Measurements from ENCODE around the gene MSANTD1.
A peak's percentile ranks its signal among the peaks of the same experiment; 100 is the strongest.

MSANTD1 gene

DNA sequence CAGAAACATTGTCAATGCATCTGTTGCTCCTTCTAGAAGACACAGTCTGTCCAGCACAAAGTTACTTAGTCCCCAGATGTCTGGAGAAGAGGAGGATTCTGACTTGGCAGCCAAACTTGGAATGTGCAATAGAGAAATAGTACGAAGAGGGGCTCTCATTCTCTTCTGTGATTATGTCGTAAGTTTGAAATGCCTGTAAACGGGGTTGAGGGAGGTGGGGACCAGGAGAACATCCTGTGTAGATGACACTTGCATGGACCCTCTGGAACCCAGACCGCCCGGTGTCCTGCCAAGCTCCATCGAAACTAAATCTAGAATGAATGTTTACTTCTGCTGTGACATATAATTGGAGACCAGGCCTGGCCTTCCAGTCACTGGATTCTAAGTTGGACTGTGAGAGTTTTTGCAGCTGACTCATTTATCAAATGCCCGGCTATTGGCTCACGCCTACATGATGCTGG is 45.0 kb upstream of the MSANTD1 start:
- 100% methylated on average over 6 of the region's 8 CpGs for WGBS (ENCODE audit: insufficient coverage)
- H3K27ac ChIP-seq (ENCODE audit: insufficient read depth in 1 of 2, low read depth in 1 of 2, low read length in 2 of 2, poor library complexity in 1 of 2, severe bottlenecking in 2 of 2): no peak overlapping the region
- no peak for DNase-seq
- H3K27me3 ChIP-seq (replicated peaks in 2 of 5; ENCODE audit: control insufficient read depth in 4 of 5, insufficient read depth in 5 of 5, low read length in 4 of 5): no peaks in the 10 kb centered on the region
- peaks cover 13 to 48% (median 41%) of the 10 kb centered on the region in 4 experiments for H3K36me3 ChIP-seq (ENCODE audit: control insufficient read depth in 4 of 4, insufficient read depth in 4 of 4, low read length in 3 of 4)
- ChIA-PET CTCF (interaction anchor here (1.8 kb wide), 1 partner anchor 10 kb away, joined by 6 read pairs; no protein-coding TSS in a partner anchor), POLR2A (no interaction called here)
- H3K9me3 ChIP-seq (ENCODE audit: control extremely low read depth in 1 of 5, control insufficient read depth in 4 of 5, insufficient read depth in 2 of 5, low read depth in 1 of 5, low read length in 4 of 5): no peaks in the 10 kb centered on the region
- H3K4me3 ChIP-seq (ENCODE audit: control insufficient read depth in 1 of 7, extremely low read depth in 1 of 7, insufficient read depth in 4 of 7, low read depth in 2 of 7, low read length in 6 of 7): no peak overlapping the region
- H3K4me1 ChIP-seq (ENCODE audit: control extremely low read depth in 1 of 4, control insufficient read depth in 4 of 4, insufficient read depth in 4 of 4, low read length in 3 of 4): peaks cover 10 to 28% (median 20%) of the 10 kb centered on the region in 4 experiments

- no peaks in the 10 kb centered on the region for H3K9me3 ChIP-seq (ENCODE audit: control extremely low read depth in 1 of 5, control insufficient read depth in 4 of 5, insufficient read depth in 2 of 5, low read depth in 1 of 5, low read length in 4 of 5)
- peaks cover 22 to 55% (median 45%) of the 10 kb centered on the region in 4 experiments for H3K36me3 ChIP-seq (ENCODE audit: control insufficient read depth in 4 of 4, insufficient read depth in 4 of 4, low read length in 3 of 4)
- DNase-seq: no peak
- POLR2A ChIA-PET: no interaction called here
- no peak overlapping the region for H3K27ac ChIP-seq (ENCODE audit: insufficient read depth in 1 of 2, low read depth in 1 of 2, low read length in 2 of 2, poor library complexity in 1 of 2, severe bottlenecking in 2 of 2)
- 97% methylated on average over 7 of the region's 11 CpGs for WGBS (ENCODE audit: insufficient coverage)
- CTCF ChIA-PET: interaction anchor here (0.8 kb wide), 1 partner anchor 13 kb away, joined by 4 read pairs; no protein-coding TSS in a partner anchor
- no peaks in the 10 kb centered on the region for H3K27me3 ChIP-seq (replicated peaks in 2 of 5; ENCODE audit: control insufficient read depth in 4 of 5, insufficient read depth in 5 of 5, low read length in 4 of 5)
- H3K4me1 ChIP-seq (ENCODE audit: control extremely low read depth in 1 of 4, control insufficient read depth in 4 of 4, insufficient read depth in 4 of 4, low read length in 3 of 4): peaks cover 8 to 25% (median 20%) of the 10 kb centered on the region in 4 experiments
- no peak overlapping the region for H3K4me3 ChIP-seq (ENCODE audit: control insufficient read depth in 1 of 7, extremely low read depth in 1 of 7, insufficient read depth in 4 of 7, low read depth in 2 of 7, low read length in 6 of 7)
These were observed 43.0 kb upstream of the MSANTD1 start for GRCh38 chr4:3205995-3206394.

GRCh38 chr4:3206439-3207100 is 42.4 kb upstream of the MSANTD1 start:
- DNase-seq: no peak
- no peak overlapping the region for H3K4me3 ChIP-seq (ENCODE audit: control insufficient read depth in 1 of 7, extremely low read depth in 1 of 7, insufficient read depth in 4 of 7, low read depth in 2 of 7, low read length in 6 of 7)
- no peaks in the 10 kb centered on the region for H3K27me3 ChIP-seq (replicated peaks in 2 of 5; ENCODE audit: control insufficient read depth in 4 of 5, insufficient read depth in 5 of 5, low read length in 4 of 5)
- ChIA-PET POLR2A (no interaction called here), CTCF (interaction anchor here (0.8 kb wide), 1 partner anchor 13 kb away, joined by 4 read pairs; no protein-coding TSS in a partner anchor)
- no peak overlapping the region for H3K27ac ChIP-seq (ENCODE audit: insufficient read depth in 1 of 2, low read depth in 1 of 2, low read length in 2 of 2, poor library complexity in 1 of 2, severe bottlenecking in 2 of 2)
- H3K9me3 ChIP-seq (ENCODE audit: control extremely low read depth in 1 of 5, control insufficient read depth in 4 of 5, insufficient read depth in 2 of 5, low read depth in 1 of 5, low read length in 4 of 5): no peaks in the 10 kb centered on the region
- 98% methylated on average over 18 of the region's 18 CpGs for WGBS (ENCODE audit: insufficient coverage)
- peaks cover 22 to 55% (median 45%) of the 10 kb centered on the region in 4 experiments for H3K36me3 ChIP-seq (ENCODE audit: control insufficient read depth in 4 of 4, insufficient read depth in 4 of 4, low read length in 3 of 4)
- peaks cover 8 to 22% (median 16%) of the 10 kb centered on the region in 4 experiments for H3K4me1 ChIP-seq (ENCODE audit: control extremely low read depth in 1 of 4, control insufficient read depth in 4 of 4, insufficient read depth in 4 of 4, low read length in 3 of 4)

- no peak overlapping the region for H3K27ac ChIP-seq (ENCODE audit: insufficient read depth in 1 of 2, low read depth in 1 of 2, low read length in 2 of 2, poor library complexity in 1 of 2, severe bottlenecking in 2 of 2)
- WGBS (ENCODE audit: insufficient coverage): 100% methylated on average over 2 of the region's 5 CpGs
- no peak overlapping the region for H3K4me3 ChIP-seq (ENCODE audit: control insufficient read depth in 1 of 7, extremely low read depth in 1 of 7, insufficient read depth in 4 of 7, low read depth in 2 of 7, low read length in 6 of 7)
- POLR2A ChIA-PET: no interaction called here
- peak; percentile 14 to 70 (median 57) for DNase-seq
- H3K27me3 ChIP-seq (replicated peaks in 2 of 5; ENCODE audit: control insufficient read depth in 4 of 5, insufficient read depth in 5 of 5, low read length in 4 of 5): no peaks in the 10 kb centered on the region
- no peaks in the 10 kb centered on the region for H3K9me3 ChIP-seq (ENCODE audit: control extremely low read depth in 1 of 5, control insufficient read depth in 4 of 5, insufficient read depth in 2 of 5, low read depth in 1 of 5, low read length in 4 of 5)
- peaks cover 4 to 12% (median 6%) of the 10 kb centered on the region in 4 experiments for H3K4me1 ChIP-seq (ENCODE audit: control extremely low read depth in 1 of 4, control insufficient read depth in 4 of 4, insufficient read depth in 4 of 4, low read length in 3 of 4)
- peaks cover 22 to 65% (median 54%) of the 10 kb centered on the region in 4 experiments for H3K36me3 ChIP-seq (ENCODE audit: control insufficient read depth in 4 of 4, insufficient read depth in 4 of 4, low read length in 3 of 4)
- CTCF ChIA-PET: no interaction called here
These were observed 41.4 kb upstream of the MSANTD1 start for GRCh38 chr4:3207531-3208037.

DNA sequence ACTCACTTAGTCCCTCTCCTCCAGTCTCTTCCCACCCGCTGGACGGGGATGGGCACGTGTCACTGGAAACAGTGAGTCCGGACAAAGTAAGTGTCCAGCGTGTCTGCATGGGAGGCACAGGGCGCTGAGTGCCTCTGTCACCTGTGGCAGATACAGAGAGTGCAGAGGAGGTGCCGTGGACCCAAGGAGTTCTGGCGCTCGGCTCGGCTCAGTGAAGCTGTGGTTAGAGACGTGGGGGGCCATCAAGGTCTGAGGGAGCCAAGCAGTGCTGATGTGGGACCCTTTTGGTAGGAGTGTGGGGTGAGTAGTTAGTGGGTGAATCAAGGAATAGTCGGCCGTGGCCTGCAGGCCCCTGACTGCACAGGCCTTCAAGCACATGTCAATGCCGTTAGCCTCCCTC is 40.1 kb upstream of the MSANTD1 start:
- Histone ChIP-seq H3K27me3 (replicated peaks in 2 of 5; ENCODE audit: control insufficient read depth in 4 of 5, insufficient read depth in 5 of 5, low read length in 4 of 5) (no peaks in the 10 kb centered on the region), H3K4me1 (ENCODE audit: control extremely low read depth in 1 of 4, control insufficient read depth in 4 of 4, insufficient read depth in 4 of 4, low read length in 3 of 4) (peaks cover 0 to 6% (median 1%) of the 10 kb centered on the region in 4 experiments), H3K4me3 (ENCODE audit: control insufficient read depth in 1 of 7, extremely low read depth in 1 of 7, insufficient read depth in 4 of 7, low read depth in 2 of 7, low read length in 6 of 7) (no peak overlapping the region), H3K27ac (ENCODE audit: insufficient read depth in 1 of 2, low read depth in 1 of 2, low read length in 2 of 2, poor library complexity in 1 of 2, severe bottlenecking in 2 of 2) (no peak overlapping the region), H3K36me3 (ENCODE audit: control insufficient read depth in 4 of 4, insufficient read depth in 4 of 4, low read length in 3 of 4) (peaks cover 22 to 76% (median 62%) of the 10 kb centered on the region in 4 experiments), H3K9me3 (ENCODE audit: control extremely low read depth in 1 of 5, control insufficient read depth in 4 of 5, insufficient read depth in 2 of 5, low read depth in 1 of 5, low read length in 4 of 5) (no peaks in the 10 kb centered on the region)
- POLR2A ChIA-PET: no interaction called here
- CTCF ChIA-PET: interaction anchor here (1.3 kb wide), 1 partner anchor 11 kb away, joined by 3 read pairs; no protein-coding TSS in a partner anchor
- DNase-seq: no peak
- 97% methylated on average over 14 of the region's 14 CpGs for WGBS (ENCODE audit: insufficient coverage)

- H3K4me3 ChIP-seq (ENCODE audit: control insufficient read depth in 1 of 7, extremely low read depth in 1 of 7, insufficient read depth in 4 of 7, low read depth in 2 of 7, low read length in 6 of 7): no peak overlapping the region
- H3K27me3 ChIP-seq (replicated peaks in 2 of 5; ENCODE audit: control insufficient read depth in 4 of 5, insufficient read depth in 5 of 5, low read length in 4 of 5): no peaks in the 10 kb centered on the region
- ChIA-PET POLR2A (no interaction called here), CTCF (interaction anchor here (1.3 kb wide), 1 partner anchor 10 kb away, joined by 3 read pairs; no protein-coding TSS in a partner anchor)
- no peak overlapping the region for H3K27ac ChIP-seq (ENCODE audit: insufficient read depth in 1 of 2, low read depth in 1 of 2, low read length in 2 of 2, poor library complexity in 1 of 2, severe bottlenecking in 2 of 2)
- H3K4me1 ChIP-seq (ENCODE audit: control extremely low read depth in 1 of 4, control insufficient read depth in 4 of 4, insufficient read depth in 4 of 4, low read length in 3 of 4): peaks cover 0 to 6% (median 1%) of the 10 kb centered on the region in 4 experiments
- WGBS (ENCODE audit: insufficient coverage): 97% methylated on average over 15 of the region's 17 CpGs
- DNase-seq: no peak
- H3K9me3 ChIP-seq (ENCODE audit: control extremely low read depth in 1 of 5, control insufficient read depth in 4 of 5, insufficient read depth in 2 of 5, low read depth in 1 of 5, low read length in 4 of 5): no peaks in the 10 kb centered on the region
- H3K36me3 ChIP-seq (ENCODE audit: control insufficient read depth in 4 of 4, insufficient read depth in 4 of 4, low read length in 3 of 4): peaks cover 22 to 79% (median 59%) of the 10 kb centered on the region in 4 experiments
These were observed 39.2 kb upstream of the MSANTD1 start for GRCh38 chr4:3209551-3210325.

Data from common myeloid progenitor, CD34-positive (primary cell).